ENCODE measurements around the gene SEC14L1.

SEC14L1 gene

GRCh38 chr17:77211681-77212080 lies 70.9 kb downstream of the SEC14L1 start:
- DNase-seq (ENCODE audit: extremely low read depth in 1 of 2, low read depth in 1 of 2) = no peak

- no peak for DNase-seq (ENCODE audit: extremely low read depth in 1 of 2, low read depth in 1 of 2)
Observed at GRCh38 chr17:77212081-77212832, 71.5 kb downstream of the SEC14L1 start.

GRCh38 chr17:77212833-77213777 lies 72.3 kb downstream of the SEC14L1 start:
- no peak for DNase-seq (ENCODE audit: extremely low read depth in 1 of 2, low read depth in 1 of 2)

GRCh38 chr17:77213778-77214132 lies 73.0 kb downstream of the SEC14L1 start:
- DNase-seq (ENCODE audit: extremely low read depth in 1 of 2, low read depth in 1 of 2) = no peak

GRCh38 chr17:77214328-77214727 lies 73.6 kb downstream of the SEC14L1 start:
- no peak for DNase-seq (ENCODE audit: extremely low read depth in 1 of 2, low read depth in 1 of 2)

- no peak for DNase-seq (ENCODE audit: extremely low read depth in 1 of 2, low read depth in 1 of 2)
Observed at GRCh38 chr17:77214743-77215142, 74.0 kb downstream of the SEC14L1 start.

GRCh38 chr17:77215281-77215680 lies 74.5 kb downstream of the SEC14L1 start:
- no peak for DNase-seq (ENCODE audit: extremely low read depth in 1 of 2, low read depth in 1 of 2)

GRCh38 chr17:77216486-77216885 lies 75.7 kb downstream of the SEC14L1 start:
- DNase-seq (ENCODE audit: extremely low read depth in 1 of 2, low read depth in 1 of 2) = no peak

GRCh38 chr17:77217123-77217522 lies 76.4 kb downstream of the SEC14L1 start:
- no peak for DNase-seq (ENCODE audit: extremely low read depth in 1 of 2, low read depth in 1 of 2)

- DNase-seq (ENCODE audit: extremely low read depth in 1 of 2, low read depth in 1 of 2) = no peak
Observed at GRCh38 chr17:77217566-77217965, 76.8 kb downstream of the SEC14L1 start.

GRCh38 chr17:77218902-77219301 lies 78.1 kb downstream of the SEC14L1 start:
- no peak for DNase-seq (ENCODE audit: extremely low read depth in 1 of 2, low read depth in 1 of 2)

- no peak for DNase-seq (ENCODE audit: extremely low read depth in 1 of 2, low read depth in 1 of 2)
Observed at GRCh38 chr17:77222356-77222755, 81.6 kb downstream of the SEC14L1 start.

GRCh38 chr17:77223642-77224420 lies 83.1 kb downstream of the SEC14L1 start:
- DNase-seq (ENCODE audit: extremely low read depth in 1 of 2, low read depth in 1 of 2) = no peak

GRCh38 chr17:77225265-77225664 lies 84.5 kb downstream of the SEC14L1 start:
- no peak for DNase-seq (ENCODE audit: extremely low read depth in 1 of 2, low read depth in 1 of 2)

- DNase-seq (ENCODE audit: extremely low read depth in 1 of 2, low read depth in 1 of 2) = no peak
Observed at GRCh38 chr17:77227461-77228240, 86.9 kb downstream of the SEC14L1 start.

- DNase-seq (ENCODE audit: extremely low read depth in 1 of 2, low read depth in 1 of 2) = no peak
Observed at GRCh38 chr17:77228241-77228752, 87.5 kb downstream of the SEC14L1 start.

- DNase-seq (ENCODE audit: extremely low read depth in 1 of 2, low read depth in 1 of 2) = no peak
Observed at GRCh38 chr17:77228816-77229215, 88.0 kb downstream of the SEC14L1 start.

- no peak for DNase-seq (ENCODE audit: extremely low read depth in 1 of 2, low read depth in 1 of 2)
Observed at GRCh38 chr17:77229786-77230435, 89.1 kb downstream of the SEC14L1 start.

GRCh38 chr17:77230436-77230830 lies 89.7 kb downstream of the SEC14L1 start:
- no peak for DNase-seq (ENCODE audit: extremely low read depth in 1 of 2, low read depth in 1 of 2)

Data from stimulated activated CD8-positive, alpha-beta memory T cell treated with anti-CD3 and anti-CD28 coated beads, Interleukin-7, amount 100 ng/mL, for 48 hours (primary cell).